LNCaP clone FGC (cell line): Measurements from ENCODE around the gene BCL3.
A peak's percentile ranks its signal among the peaks of the same experiment; 100 is the strongest.

Experiments used
- DNase-seq: peaks from one replicate; pipeline ENCODE4 v3.0.0-alpha.2; 2011; ENCODE audit warnings: low read depth
- H3K4me3 ChIP-seq: 2 replicates; pipeline ENCODE4 v1.5.1; 2011; ENCODE audit warnings: mild to moderate bottlenecking, low read depth, low read length, control low read depth
- CTCF ChIP-seq: IDR thresholded peaks from 2 replicates; pipeline ENCODE4 v1.5.1; 2012; ENCODE audit warnings: mild to moderate bottlenecking; ENCODE audit not compliant: control insufficient read depth, insufficient read depth; ENCODE audit errors: extremely low read depth

BCL3 gene

GRCh38 chr19:44794610-44795009 lies 46.1 kb downstream of the BCL3 start:
- TF ChIP-seq CTCF = no peak

DNA sequence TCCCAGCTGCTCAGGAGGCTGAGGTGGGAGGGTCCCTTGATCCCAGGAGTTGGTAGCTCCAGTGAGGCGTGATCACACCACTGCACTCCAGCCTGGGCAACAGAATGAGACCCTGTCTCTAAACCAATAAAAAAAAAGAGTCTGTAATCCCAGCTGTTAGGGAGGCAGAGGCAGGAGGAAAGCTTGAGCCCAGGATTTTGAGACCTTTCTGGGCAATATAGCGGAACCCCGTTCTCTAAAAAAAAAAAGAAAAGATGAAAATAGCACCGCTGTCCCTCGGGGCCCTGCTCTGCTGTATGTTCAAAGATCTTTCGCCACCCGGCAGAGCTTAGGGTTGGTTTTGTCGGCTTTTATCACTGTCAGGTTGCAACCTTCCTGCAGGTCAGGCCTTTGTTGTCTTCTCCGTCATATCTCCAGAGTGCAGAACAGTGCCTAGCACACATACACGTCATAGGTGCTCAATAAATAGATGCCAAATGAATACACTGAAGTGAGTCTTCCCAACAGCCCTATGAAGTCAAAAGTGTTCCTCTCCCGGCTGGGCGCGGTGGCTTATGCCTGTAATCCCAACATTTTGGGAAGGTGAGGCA lies 47.0 kb downstream of the BCL3 start:
- no peak for DNase-seq
- no peak for TF ChIP-seq CTCF
- no peak overlapping the region for H3K4me3 ChIP-seq

More at GRCh38 chr19:44794610-44795009, 46.1 kb downstream of the BCL3 start:
- no peak overlapping the region for H3K4me3 ChIP-seq
- DNase-seq = no peak

DNA sequence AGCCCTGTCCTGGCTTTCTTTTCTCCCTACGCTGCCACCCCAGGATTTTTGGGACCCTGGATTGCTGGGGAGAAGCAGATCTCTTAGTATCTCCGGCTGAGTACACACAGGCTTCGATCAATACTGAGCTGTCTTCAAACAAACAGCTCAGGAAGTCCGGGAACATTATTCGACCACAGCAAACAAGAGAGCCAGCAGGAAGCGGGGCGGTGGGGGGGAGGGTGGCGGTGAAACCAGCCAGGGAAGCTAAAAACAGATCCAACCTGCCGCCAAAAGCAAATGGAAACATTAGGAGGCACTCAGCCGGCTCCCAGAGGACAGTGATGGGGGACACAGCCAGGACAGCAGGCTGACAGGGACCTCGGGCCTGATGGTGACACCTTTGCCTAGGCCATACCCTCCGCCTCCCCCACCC lies 48.2 kb downstream of the BCL3 start:
- H3K4me3 ChIP-seq = no peak overlapping the region
- no peak for TF ChIP-seq CTCF
- peak; percentile 62 for DNase-seq

- TF ChIP-seq CTCF = no peak
- H3K4me3 ChIP-seq = no peak overlapping the region
- DNase-seq = no peak
Measured at GRCh38 chr19:44799627-44800346, 51.3 kb downstream of the BCL3 start.

- peak; percentile 82 for TF ChIP-seq CTCF
Measured at GRCh38 chr19:44800461-44800860, 52.0 kb downstream of the BCL3 start.

DNA sequence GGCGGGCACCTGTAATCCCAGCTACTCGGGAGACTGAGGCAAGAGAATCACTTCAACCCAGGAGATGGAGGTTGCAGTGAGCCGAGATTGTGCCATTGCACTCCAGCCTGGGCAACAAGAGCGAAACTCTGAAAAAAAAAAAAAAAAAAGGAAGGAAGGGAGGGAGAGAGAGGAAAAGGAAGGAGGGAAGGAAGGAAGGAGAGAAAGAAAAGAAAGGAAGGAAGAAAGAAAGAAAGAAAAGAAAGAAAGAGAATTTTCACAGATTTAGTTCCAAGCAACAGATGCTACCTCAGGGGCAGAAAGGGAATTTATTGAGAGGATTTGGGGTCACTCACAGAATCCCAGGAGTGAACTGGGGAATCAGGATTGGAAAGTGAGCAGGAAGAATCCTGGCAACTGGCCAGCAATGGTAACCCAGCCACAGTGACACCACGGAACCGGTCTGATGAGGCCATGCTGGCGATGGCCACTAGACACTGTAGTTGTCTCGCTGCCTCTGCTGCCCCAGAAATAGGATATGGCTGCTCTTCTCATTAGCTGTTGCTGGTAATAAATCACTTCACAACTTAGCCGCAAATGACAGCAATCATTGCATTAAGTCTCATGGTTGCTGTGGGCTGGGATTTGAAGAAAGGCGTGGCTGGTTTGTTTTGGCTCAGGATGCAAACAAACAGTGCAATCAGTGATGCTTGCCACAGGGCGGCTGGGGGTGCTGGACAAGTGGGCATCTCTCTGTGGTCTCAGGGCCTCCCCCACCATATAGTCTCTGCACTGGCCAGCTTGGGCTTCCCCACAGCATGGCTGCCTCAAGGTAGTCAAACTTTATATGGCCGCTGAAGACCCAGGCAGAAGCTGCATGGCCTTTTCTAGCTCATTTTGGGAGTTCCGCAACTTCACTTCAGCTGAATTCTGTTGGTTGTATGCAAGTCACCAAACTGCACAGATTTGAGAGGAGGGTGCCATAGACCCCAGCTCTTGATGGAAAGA lies 55.2 kb downstream of the BCL3 start:
- no peak for DNase-seq
- no peak overlapping the region for H3K4me3 ChIP-seq
- no peak for TF ChIP-seq CTCF

More at GRCh38 chr19:44800461-44800860, 52.0 kb downstream of the BCL3 start:
- H3K4me3 ChIP-seq = no peak overlapping the region
- no peak for DNase-seq
